A204.1 (cell line): ENCODE measurements around the gene NT5C3A.
"Not testable (repeated sequence)": the region's sequence is repeated elsewhere in the genome, so short reads cannot be mapped to it uniquely, and the experiment has no call there.

Experiments used
- FAIRE-seq: peaks from 2 replicates; lab custom pipeline; 2012; peaks lifted over from hg19 to GRCh38; lab: Jason Lieb, UNC

The NT5C3A gene

GRCh38 chr7:33062023-33062781, at the start of gene NT5C3A:
Gene NT5C3A, minus strand, starts transcription at chr7:33062776. Its CDS starts 71 bp downstream, at chr7:33062705.
- FAIRE-seq, result no peak

DNA sequence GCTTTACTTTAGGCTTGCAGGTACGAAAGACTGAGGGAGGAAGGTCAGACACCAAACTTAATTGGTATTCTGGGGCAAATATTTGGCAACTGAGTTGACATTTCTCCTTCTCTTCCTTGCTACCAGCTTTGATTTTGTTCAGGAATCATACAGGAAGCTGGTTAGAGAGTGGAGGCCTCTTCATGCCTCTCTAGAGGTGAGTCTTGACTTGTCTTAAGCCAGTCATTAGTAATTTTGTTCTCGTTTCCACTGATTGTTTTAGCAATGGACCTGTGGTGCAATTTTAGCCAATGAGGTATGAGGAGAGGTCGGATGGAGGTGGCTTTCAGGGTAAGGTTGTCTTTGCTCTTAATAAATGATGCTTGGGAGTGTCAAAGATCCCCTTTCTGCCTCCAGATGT, 49.0 kb upstream of the NT5C3A start:
- no peak for FAIRE-seq

DNA sequence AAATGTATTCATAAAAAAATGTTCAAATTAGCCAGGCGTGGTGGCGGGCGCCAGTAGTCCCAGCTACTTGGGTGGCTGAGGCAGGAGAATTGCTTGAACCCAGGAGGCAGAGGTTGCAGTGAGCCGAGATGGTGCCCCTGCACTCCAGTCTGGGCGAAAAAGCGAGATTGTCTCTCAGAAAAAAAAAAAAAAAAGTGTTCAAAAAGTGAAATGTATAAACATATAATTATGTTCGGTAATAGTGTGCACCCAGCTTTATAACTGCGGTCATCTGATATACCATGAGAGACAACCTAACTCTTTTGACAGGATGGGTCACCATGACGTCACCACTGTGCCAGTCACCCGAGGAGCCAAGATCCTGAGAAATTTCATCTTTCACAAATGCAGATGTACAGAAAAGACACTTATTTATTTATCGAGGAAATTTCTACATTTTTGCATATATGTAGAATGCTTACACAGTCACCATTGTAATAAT, 47.2 kb upstream of the NT5C3A start:
- no peak for FAIRE-seq

DNA sequence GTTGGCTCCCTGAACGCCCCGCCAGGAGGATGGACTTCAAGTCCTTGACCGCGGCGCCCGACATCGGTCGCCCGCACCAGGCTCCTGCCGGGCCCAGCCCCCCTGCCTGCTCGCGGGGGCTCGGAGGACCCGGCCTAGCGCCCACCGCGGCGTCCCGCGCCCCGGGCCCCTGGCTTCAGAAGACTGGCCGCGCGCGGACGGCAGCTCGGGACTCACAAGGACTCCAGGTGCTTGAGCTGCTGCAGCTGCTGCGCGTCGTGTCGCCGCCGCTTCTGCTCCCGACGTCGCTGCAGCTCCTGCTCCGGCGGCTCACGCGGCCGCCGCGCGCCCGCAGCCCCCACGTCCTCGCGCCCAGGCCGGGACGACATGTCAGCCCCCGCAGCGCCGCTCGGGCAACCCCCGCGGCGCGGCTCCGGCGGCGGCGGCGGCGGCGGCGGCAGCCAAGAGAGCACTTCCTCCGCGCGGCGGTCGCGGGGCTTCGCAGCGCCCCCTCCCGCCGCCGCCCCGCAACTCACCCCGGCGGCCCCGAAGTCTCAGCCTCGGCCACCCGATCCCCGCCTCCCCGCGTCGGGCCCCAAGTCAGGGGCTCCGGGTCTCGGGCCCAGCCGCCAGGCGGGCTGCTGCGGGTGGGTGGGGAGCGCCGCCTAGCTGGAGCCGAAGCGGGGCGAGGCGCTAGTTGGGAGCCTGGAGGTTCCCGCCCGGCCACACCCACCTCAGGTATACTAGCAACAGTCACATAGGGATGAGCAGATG, 46.6 kb upstream of the NT5C3A start, which contains the start of gene RP9:
RP9 (minus strand) TSS at position 400 of the 753 bp plus-strand sequence; CDS start at position 368, 32 bp downstream.
- FAIRE-seq, result no peak

DNA sequence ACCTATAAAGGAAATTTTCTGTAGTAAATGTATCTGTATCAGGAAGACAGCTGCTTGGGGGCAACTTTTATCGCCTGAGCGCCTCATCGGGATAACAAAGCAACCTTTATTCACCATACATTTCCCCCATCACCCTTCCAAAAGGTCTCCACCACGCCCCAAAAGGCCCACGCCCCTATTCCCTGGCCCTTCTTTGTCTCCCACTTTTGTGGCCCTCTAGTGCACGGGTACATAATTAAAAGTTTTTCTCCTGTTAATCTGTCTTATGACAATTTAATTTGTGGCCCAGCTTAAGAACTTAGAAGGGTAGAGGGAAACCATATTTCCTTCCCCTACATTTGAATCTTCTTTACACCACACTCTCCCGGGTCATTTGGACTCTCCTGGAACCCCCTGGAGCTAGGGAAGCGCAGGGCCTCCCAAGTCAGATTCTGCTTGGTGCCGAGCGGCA, 46.0 kb upstream of the NT5C3A start:
- no peak for FAIRE-seq

- FAIRE-seq, result peak; percentile 75
Measured at GRCh38 chr7:33107136-33108066, 44.8 kb upstream of the NT5C3A start.

- FAIRE-seq, result no peak
Measured at GRCh38 chr7:33101906-33102305, 39.3 kb upstream of the NT5C3A start.

DNA sequence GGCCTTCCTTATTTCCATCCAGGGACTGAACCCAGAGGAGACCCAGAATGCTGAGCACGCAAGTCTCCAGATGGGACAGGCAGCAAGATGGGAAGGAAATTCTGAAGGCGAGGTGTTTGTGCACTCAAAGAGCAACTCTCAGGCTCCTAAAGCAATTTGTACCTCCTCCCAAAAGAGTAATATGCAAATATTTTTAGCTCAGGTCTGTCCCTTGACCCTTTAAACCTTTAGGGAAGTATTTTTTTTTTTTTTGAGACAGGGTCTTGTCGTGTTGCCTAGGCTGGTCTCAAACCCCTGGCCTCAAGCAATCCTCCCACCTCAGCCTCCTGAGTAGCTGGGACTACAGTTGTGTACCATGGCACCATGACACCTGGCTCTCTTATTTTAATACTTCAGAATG, 38.2 kb upstream of the NT5C3A start:
- no peak for FAIRE-seq

DNA sequence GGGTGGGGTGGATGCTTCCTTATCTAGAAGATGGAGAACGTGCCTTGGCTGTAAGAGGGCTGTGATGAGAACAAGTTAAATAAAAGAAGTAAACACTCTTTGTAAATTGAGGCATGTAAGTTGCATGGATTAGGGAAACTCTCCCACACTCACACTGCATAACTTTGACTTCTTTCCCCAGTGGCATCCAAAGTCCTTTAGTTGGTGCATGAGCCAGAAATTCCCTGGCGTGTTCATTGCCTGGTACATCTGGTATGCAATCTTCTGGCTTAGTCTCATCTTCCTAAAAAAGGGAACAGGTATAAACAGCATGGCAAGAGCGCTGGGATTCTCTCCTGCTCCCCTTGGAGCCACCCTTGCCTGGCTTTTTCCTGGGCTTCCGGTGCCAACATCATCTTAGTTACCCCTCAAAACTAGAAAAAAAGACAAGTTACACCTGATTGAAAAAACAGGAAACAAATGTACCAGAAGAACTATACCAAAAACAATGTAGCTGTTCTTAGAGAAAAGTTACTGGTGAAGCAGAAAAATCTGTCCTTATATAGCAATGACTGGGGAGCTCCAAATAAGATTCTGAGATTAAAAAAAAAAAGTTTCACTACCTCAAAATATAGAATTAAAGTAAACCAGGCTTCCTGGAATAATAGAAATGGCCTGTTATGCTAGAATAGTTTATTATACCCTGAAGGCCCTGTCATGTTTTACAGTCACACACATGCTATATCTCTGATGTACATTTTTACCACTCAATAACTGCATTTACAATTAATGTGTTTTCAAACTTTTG, 36.8 kb upstream of the NT5C3A start:
- no peak for FAIRE-seq

- not testable (repeated sequence) for FAIRE-seq
Measured at GRCh38 chr7:33094745-33095275, 32.2 kb upstream of the NT5C3A start.

DNA sequence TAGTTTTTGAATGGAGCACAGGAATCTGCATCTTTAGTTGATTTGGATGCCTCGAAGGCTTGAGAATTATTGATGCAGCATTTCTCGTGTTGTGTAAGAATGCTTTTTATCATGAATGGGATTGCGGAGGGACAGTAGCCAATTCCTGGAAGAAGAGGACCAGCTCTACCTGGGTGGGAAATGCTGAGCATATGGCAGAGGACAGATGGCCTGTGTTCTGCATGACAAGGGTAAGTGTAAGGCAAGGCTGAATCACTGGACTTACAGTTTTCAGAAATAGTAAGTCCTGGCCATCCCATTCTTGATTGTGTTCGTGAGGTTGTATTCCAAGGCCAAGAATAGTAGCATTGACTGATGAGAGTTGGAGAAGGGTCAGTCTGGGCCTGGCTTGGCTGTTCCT, 30.7 kb upstream of the NT5C3A start:
- no peak for FAIRE-seq

- no peak for FAIRE-seq
Measured at GRCh38 chr7:33091641-33092191, 29.1 kb upstream of the NT5C3A start.

- no peak for FAIRE-seq
Measured at GRCh38 chr7:33091111-33091531, 28.5 kb upstream of the NT5C3A start.

GRCh38 chr7:33089142-33089541, 26.6 kb upstream of the NT5C3A start:
- no peak for FAIRE-seq

- no peak for FAIRE-seq
Measured at GRCh38 chr7:33087858-33088257, 25.3 kb upstream of the NT5C3A start.

- FAIRE-seq, result no peak
Measured at GRCh38 chr7:33087356-33087755, 24.8 kb upstream of the NT5C3A start.

- no peak for FAIRE-seq
Measured at GRCh38 chr7:33079763-33080690, 17.5 kb upstream of the NT5C3A start.

DNA sequence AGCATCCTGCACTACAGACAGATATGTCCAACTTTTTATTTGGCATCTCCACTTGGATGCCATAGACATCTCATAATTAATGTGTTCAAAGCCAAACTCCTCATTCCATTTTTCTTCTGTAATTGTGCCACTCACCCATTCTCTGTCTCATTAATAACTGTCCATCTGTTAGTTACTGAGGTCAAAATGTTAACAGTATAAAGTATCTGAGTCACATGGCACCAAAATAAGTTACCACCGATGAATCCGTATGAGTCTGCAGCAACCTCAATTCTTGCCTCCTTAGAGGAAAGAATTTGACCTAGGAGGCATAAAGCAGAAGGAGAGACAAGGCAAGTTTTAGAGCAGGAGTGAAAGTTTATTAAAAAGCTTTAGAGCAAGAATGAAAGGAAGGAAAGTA, 16.5 kb upstream of the NT5C3A start:
- FAIRE-seq, result no peak

- FAIRE-seq, result no peak
Measured at GRCh38 chr7:33076737-33077136, 14.2 kb upstream of the NT5C3A start.
